ACHN (cell line): ENCODE measurements around the gene PAK4.
"Not testable (repeated sequence)": the region's sequence is repeated elsewhere in the genome, so short reads cannot be mapped to it uniquely, and the experiment has no call there.

Experiments used
- DNase-seq: peaks from one replicate; pipeline ENCODE4 v3.0.0-alpha.2; 2015
- in situ Hi-C: cut with HindIII; loops from 2 replicates; pipeline ENCODE4 v1.10.0; 2017; ENCODE audit warnings: low sequenced_read_pairs, low pct_ligation_motif_present, low pct_unique_long_range_greater_than_20kb

Gene PAK4

GRCh38 chr19:39098365-39099269 is 27.0 kb upstream of the PAK4 start:
- no peak for DNase-seq

GRCh38 chr19:39099341-39099740 is 26.2 kb upstream of the PAK4 start:
- in situ Hi-C loops: no loop called here
- DNase-seq: no peak

More at GRCh38 chr19:39098365-39099269, 27.0 kb upstream of the PAK4 start:
- in situ Hi-C loops: no loop called here

- no peak for DNase-seq
- in situ Hi-C loops: no loop called here
Measured at GRCh38 chr19:39100500-39101166, 25.0 kb upstream of the PAK4 start.

DNA sequence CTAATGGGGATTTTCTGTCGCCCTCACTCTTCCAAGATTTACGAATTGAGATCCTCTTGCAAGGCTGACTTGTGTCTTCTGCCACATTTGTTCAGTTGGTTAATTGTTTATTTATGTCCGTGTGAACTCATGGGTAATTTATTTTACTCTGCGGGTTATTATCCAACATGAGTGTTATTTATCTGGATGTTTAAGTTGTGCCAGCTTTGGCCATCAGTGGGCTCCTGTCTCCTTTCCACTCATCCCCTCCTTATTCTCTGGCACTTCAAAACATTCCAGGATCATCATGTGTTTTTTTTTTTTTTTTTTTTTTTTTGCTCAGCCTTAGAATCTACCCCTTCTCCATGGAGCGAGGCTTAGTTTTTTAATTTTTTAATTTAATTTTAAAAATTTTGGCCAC is 22.4 kb upstream of the PAK4 start:
- in situ Hi-C loops: no loop called here

DNA sequence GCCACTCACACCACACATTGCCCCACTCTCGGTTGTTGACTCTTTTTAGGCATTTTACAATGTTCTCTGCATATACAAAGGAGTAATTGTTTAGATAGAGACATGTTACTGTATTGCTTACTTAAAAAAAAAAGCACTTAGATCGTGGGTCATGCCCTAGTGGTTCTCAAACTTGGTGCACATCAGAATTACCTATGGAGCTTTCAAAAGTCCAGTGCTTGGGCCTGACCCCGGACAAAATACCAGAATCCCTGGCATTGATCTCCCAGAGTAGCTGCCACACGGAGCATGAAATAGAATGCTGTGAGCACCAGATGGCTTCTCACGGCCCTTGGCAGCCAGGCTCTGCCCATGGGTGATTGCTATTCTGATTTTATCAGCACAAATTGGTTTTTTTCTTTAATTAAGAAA is 21.4 kb upstream of the PAK4 start:
- no peak for DNase-seq
- in situ Hi-C loops: no loop called here

More for the DNA sequence above, 22.4 kb upstream of the PAK4 start:
- DNase-seq: no peak

- no peak for DNase-seq
- in situ Hi-C loops: no loop called here
Measured at GRCh38 chr19:39106194-39106593, 19.4 kb upstream of the PAK4 start.

GRCh38 chr19:39109641-39110040 is 15.9 kb upstream of the PAK4 start:
- in situ Hi-C loops: no loop called here

GRCh38 chr19:39110263-39110967 is 15.2 kb upstream of the PAK4 start:
- DNase-seq: peak; percentile 38
- in situ Hi-C loops: no loop called here

More at GRCh38 chr19:39109641-39110040, 15.9 kb upstream of the PAK4 start:
- DNase-seq: no peak

DNA sequence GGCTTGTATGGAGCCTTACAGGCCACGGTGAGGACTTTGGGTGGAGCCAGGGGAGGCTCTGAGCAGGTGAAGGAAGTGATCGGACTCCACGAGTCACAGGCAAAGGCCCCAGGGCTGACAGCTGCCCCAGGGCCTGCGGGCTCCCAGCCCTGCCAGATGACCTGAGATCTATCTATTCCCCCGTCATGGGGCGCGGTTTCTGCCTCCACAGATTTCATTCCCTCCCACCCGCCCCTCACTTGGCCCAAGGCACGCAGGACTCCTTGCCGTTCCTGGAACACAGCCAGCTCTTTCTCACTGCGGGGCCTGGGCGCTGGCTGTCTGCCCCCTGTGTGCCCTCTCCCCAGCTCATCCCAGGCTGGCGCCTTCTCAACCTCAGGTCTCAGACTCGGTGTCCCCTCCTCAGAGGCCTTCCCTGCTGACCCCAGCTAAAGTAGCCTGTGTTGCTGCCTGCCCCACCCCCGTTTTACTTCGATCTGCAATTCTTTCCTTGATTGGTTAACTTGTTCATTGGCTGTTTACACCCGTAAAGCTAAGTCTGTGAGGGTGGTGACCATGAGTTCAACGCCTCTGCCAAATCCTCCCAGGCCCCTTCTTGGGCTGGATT is 13.9 kb upstream of the PAK4 start:
- no peak for DNase-seq
- in situ Hi-C loops: no loop called here

DNA sequence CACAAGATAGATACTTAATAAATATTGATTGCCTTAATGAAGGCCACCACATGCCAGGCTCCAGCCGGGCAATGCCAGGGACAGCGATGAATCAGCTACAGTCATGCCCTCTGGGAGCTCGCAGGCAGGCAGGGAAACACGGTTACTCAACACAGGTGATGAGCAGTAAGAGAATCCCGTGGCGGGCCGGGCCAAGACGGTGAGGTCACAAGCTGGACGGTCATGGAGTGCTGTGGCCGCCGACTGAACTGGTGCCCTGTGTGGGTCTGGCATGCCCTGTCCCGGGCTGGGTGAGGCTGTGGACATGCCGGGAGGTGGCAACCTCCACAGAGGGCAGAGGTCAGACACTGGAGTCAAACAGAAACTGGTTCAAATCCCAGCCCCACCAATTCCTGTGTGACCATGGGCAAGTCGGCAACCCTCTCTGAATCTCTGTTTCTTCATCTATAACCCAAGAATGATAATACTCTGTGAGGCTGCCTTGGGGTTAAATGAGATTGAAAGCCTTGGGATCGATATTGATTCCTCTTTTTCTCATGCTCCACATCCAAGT is 13.2 kb upstream of the PAK4 start:
- peak; percentile 65 for DNase-seq
- in situ Hi-C loops: no loop called here

- no peak for DNase-seq
- in situ Hi-C loops: no loop called here
Measured at GRCh38 chr19:39113199-39113598, 12.4 kb upstream of the PAK4 start.

DNA sequence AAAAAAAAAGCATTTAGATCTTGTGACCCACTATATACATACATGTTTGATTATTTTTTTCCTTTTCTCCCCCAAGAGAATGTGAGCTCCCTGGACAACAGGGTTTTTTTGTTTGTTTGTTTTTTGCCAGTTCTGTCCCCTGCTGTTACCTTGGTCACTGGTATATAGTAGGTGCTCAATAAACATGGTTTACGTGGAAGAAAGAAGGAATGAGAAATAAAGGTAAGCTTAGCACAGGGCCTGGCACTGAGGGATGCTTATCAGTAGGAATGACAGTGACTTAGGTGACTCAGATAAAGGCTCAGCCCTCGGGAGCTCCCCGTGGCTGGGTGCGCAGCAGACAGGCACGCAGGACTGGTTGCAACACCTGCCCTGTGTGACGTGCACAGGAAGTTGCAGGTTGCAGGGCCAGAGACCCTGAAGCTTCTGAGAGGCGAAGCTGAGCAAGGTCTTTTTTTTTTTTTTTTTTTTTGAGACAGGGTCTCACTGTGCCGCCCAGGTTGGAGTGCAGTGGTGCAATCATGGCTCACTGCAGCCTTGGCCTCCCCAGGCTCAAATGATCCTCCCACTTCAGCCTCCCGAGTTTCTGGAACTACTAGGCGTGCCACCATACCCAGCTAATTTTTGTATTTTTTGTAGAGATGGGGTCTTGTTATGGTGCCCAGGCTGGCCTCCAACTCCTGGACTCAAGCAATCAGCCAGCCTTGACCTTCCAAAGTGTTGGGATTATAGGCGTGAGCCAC is 10.3 kb upstream of the PAK4 start:
- in situ Hi-C loops: no loop called here
- DNase-seq: no peak

DNA sequence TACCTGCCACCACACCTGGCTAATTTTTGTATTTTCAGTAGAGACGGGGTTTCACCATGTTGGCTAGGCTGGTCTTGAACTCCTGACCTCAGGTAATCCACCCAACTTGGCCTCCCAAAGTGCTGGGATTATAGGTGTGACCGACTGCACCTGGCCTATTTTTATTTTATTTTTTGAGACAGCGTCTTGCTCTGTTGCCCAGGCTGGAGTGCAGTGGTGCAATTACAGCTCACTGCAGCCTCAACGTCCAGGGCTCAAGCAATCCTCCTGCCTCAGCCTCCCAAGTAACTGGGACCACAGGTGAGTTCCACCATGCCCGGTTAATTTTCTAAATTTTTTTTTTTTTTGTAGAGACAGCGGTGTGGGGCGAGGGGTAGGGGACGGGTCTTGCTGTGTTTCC is 8.6 kb upstream of the PAK4 start:
- DNase-seq, in situ Hi-C loops: not testable (repeated sequence)

GRCh38 chr19:39119830-39120229 is 5.8 kb upstream of the PAK4 start:
- no peak for DNase-seq
- in situ Hi-C loops: no loop called here

GRCh38 chr19:39122934-39123731 is 2.5 kb upstream of the PAK4 start:
- no peak for DNase-seq
- in situ Hi-C loops: no loop called here

DNA sequence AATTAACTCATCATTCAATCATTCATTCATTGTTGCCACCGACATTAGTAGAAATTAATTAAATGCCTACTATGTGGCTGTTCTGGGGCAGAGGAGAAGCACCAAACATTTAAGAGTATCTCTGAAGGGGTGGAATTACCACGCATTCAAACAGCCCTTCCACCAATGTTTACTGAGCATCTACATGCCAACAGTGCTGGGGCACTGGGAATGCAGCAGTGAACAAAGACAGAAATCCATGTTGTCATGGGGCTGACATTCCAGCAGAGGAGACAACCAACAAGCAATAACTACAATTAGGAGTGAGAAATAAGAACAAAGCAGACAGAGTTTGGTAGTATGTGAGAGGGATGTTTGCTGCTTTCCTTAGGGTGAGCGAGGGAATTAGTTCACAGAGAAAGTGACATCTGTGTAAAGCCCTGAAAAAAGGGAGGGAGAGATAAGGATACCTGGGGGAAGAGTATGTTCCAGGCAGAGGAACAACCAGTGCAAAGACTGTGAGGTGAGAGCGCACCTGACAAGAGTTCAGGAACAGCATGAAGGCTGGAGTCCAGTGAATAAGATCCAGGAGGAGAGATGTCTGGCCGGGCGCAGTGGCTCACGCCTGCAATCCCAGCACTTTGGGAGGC is 1.3 kb upstream of the PAK4 start:
- DNase-seq: no peak
- in situ Hi-C loops: no loop called here

DNA sequence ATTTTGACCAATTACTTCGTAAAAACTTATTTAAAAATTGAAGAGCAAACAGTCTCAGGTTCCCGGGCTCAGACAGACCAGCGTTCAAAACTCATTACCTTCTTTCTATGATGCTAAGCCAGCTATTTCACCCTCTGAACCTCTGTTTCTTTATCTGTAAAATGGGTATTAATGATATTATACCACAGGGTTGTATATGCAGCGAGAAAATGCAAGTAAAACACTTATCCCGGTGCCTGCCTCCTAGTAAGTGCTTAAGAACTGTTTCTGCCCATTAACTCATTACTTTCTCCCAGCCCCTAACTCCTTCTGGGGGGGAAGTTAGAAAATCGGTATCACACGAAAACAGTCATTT is 410 bp upstream of the PAK4 start:
- no peak for DNase-seq
- in situ Hi-C loops: no loop called here
